Brain microvascular endothelial cell (primary cell): ENCODE results near the gene TMC7.

Source experiments
- DNase-seq: peaks from one replicate; pipeline ENCODE4 v3.0.0-alpha.2; 2020
- H3K27ac ChIP-seq: fragments of 250-450 bp; sonication (Bioruptor Pico); 2 replicates; pipeline ENCODE4 v1.5.1; 2020; ENCODE audit warnings: mild to moderate bottlenecking, moderate library complexity
- H3K27me3 ChIP-seq: fragments of 250-450 bp; sonication (Bioruptor Pico); replicated peaks from 2 replicates; pipeline ENCODE4 v1.5.1; 2020; ENCODE audit warnings: mild to moderate bottlenecking
- H3K36me3 ChIP-seq: fragments of 250-450 bp; sonication (Bioruptor Pico); replicated peaks from 2 replicates; pipeline ENCODE4 v1.5.1; 2020; ENCODE audit warnings: mild to moderate bottlenecking
- H3K4me3 ChIP-seq: 2 replicates; pipeline ENCODE4 v1.5.1; 2011; ENCODE audit warnings: low read depth, mild to moderate bottlenecking, control low read depth, low read length, moderate library complexity
- in situ Hi-C: cut with HindIII; loops from 2 replicates; pipeline ENCODE4 v1.10.0; 2017; ENCODE audit warnings: low sequenced_read_pairs, low pct_ligation_motif_present
- TF ChIP-seq, protein P1 (sequence below): IDR thresholded peaks from 2 replicates; pipeline ENCODE4 v1.5.1; 2011; ENCODE audit warnings: low read depth, mild to moderate bottlenecking, moderate library complexity, low read length, control low read depth, inconsistent platforms; ENCODE audit errors: missing control alignments

TMC7 gene

DNA sequence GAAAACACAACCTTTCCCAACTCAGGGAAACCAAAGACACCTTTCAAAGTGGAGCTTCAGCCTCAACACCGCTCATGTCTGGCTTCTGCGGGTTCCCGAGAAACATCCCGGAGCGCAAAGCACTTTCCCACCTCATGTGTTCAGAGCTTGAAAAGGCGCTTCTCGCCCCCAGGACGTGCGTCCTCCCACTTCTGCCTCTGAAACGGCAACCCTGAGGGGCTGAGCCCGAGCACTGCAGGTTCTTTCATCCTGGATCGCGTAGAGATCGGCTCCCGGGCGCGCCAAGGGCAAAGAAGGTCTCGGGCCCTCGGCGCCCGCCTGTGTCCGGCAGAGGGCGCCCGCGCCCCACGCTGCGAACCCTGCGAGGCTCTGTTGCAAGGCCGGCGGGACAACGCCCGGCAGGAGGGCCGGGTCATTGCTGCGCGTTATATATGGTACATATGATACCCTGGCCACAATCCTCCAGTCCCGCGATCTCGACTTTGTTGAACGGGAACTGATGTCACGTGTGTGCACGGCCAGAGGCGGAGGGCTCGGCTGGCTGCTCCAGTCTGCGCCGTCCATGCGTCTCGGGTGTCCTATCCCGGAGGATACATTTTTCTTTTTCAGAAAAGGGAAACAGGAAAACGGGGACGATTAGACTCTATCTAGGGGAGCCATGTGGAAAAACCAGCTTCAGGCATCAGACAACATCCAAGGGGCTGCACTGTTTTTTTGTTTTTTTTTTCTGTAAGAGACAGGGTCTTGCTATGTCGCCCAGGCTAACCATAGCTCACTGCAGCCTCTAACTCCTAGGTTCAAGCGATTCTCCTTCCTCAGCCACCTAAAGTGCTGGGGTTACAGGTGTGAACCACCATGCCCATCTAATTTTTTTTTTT, 102.8 kb downstream of the TMC7 start:
- peak overlapping the region; percentile 27 for H3K27ac ChIP-seq
- in situ Hi-C loops = no loop called here
- H3K36me3 ChIP-seq = no peaks in the 10 kb centered on the region
- peak overlapping the region; percentile 52 for H3K4me3 ChIP-seq
- H3K27me3 ChIP-seq = no peaks in the 10 kb centered on the region
- TF ChIP-seq, protein P1, sequence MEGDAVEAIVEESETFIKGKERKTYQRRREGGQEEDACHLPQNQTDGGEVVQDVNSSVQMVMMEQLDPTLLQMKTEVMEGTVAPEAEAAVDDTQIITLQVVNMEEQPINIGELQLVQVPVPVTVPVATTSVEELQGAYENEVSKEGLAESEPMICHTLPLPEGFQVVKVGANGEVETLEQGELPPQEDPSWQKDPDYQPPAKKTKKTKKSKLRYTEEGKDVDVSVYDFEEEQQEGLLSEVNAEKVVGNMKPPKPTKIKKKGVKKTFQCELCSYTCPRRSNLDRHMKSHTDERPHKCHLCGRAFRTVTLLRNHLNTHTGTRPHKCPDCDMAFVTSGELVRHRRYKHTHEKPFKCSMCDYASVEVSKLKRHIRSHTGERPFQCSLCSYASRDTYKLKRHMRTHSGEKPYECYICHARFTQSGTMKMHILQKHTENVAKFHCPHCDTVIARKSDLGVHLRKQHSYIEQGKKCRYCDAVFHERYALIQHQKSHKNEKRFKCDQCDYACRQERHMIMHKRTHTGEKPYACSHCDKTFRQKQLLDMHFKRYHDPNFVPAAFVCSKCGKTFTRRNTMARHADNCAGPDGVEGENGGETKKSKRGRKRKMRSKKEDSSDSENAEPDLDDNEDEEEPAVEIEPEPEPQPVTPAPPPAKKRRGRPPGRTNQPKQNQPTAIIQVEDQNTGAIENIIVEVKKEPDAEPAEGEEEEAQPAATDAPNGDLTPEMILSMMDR = peak; percentile 82
- peak; percentile 95 for DNase-seq

DNA sequence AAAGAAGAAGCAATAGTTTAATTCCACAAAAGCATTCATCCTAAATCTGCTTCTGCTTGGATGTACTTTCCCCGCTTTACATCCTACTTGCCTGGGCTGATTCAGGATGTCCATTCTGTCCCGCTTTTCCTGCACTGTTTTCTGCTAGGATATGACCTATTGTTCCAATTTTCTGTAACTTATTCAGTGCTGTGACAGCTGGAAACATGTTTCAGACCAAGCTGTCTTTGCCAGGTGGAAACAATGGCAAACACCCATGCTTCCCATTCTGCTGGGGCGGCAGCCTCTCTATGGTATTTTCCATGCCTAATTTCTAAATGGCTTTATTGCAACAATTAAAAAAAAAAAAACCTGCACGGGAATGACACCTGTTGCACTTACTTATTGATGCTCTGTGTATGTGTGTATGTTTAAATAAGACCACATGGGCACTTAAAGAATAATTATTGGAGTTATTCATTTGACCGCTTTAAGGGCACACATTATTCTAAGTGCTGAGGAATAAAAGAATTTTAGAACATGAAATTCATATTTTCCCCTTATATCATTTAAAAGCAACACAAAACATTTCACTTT, 104.7 kb downstream of the TMC7 start:
- Histone ChIP-seq H3K27ac (no peak overlapping the region), H3K27me3 (no peaks in the 10 kb centered on the region), H3K4me3 (no peak overlapping the region), H3K36me3 (no peaks in the 10 kb centered on the region)
- DNase-seq = no peak
- TF ChIP-seq, protein P1 = no peak
- in situ Hi-C loops = no loop called here

DNA sequence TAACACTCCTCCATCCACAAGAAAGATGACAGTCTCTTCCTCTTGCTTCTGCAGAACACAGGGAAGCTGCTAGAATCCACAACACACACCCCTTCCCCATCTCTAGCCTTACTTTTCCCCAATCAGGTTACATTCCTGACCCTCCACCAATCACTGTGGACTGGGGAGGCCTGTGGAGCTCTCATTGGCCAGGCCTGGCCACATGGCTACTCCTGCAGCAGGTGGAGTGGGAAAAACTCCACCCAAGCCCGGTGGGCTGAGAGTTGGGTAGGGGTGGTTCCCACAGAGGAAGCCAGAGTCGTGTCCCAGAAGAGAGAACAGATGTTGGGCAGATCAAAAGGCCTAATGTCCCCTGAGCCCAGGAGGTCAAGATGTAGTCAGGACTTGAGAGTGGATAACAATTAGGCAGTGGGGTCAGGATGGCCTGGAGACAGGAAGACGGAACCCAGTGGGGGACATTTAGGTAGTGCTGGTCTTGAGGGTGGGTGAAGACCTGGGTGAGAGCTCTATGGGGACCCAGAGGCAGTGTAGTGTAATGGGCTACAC, 105.7 kb downstream of the TMC7 start:
- Histone ChIP-seq H3K36me3 (no peaks in the 10 kb centered on the region), H3K4me3 (no peak overlapping the region), H3K27ac (no peak overlapping the region), H3K27me3 (no peaks in the 10 kb centered on the region)
- DNase-seq = no peak
- in situ Hi-C loops = no loop called here
- TF ChIP-seq, protein P1 = no peak

DNA sequence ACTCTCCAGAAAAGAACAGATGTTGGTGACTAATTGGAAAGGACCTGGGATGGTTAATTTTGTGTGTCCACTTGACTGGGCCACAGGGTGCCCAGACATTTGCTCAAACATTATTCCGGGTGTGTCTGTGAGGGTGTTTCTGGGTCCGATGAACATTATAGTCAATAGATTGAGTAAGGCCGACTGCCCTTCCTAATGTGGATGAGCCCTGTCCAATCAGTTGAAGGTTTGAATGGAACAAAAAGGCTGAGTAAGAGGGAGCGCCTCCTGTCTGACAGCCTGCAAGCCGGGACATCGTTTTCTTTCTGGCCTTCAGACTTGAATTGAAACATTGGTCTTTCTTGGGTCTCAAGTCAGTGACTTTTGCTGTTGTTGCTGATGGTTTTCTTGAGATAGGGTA, 107.2 kb downstream of the TMC7 start:
- no peaks in the 10 kb centered on the region for H3K27me3 ChIP-seq
- TF ChIP-seq, protein P1 = no peak
- no peak overlapping the region for H3K27ac ChIP-seq
- in situ Hi-C loops = no loop called here
- H3K4me3 ChIP-seq = no peak overlapping the region
- no peak for DNase-seq
- no peaks in the 10 kb centered on the region for H3K36me3 ChIP-seq

DNA sequence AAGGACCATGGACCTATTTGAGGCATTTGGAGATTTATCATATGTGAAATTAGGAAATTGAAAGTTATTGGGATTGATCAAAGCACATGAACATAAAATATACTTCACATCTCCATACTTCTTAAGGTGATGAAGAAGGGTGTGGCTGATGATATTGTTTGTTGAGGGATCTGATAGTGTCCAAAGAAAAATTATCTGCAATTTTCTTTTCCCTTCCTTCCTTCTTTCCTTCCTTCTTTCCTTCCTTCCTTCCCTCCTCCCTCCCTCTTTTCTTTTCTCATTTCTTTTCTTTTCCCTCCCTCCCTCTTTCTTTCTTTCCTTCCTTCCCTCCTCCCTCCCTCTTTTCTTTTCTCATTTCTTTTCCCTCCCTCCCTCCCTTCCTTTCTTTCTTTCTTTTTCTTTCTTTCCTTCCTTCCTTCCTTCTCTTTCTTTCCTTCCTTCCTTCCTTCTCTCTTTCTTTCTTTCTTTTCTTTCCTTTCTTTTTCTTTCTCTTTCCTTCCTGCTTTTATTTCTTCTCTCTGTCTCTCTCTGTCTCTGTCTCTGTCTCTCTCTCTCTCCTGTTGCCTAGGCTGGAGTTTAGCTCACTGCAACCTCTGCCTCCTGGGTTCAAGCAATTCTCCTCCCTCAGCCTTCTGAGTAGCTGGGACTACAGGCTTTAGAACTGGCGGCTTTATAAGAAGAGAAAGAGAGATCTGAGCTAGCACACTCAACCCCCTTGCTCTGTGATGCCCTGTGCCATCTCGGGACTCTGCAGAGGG, 109.1 kb downstream of the TMC7 start:
- H3K4me3 ChIP-seq = no peak overlapping the region
- in situ Hi-C loops = no loop called here
- no peak for DNase-seq
- H3K36me3 ChIP-seq = no peaks in the 10 kb centered on the region
- TF ChIP-seq, protein P1 = no peak
- H3K27me3 ChIP-seq = no peaks in the 10 kb centered on the region
- H3K27ac ChIP-seq = peak overlapping the region; percentile 83
